ENCODE results near the gene MAN1B1.
A peak's percentile ranks its signal among the peaks of the same experiment; 100 is the strongest.
"Not testable (repeated sequence)": the region's sequence is repeated elsewhere in the genome, so short reads cannot be mapped to it uniquely, and the experiment has no call there.

The MAN1B1 gene

DNA sequence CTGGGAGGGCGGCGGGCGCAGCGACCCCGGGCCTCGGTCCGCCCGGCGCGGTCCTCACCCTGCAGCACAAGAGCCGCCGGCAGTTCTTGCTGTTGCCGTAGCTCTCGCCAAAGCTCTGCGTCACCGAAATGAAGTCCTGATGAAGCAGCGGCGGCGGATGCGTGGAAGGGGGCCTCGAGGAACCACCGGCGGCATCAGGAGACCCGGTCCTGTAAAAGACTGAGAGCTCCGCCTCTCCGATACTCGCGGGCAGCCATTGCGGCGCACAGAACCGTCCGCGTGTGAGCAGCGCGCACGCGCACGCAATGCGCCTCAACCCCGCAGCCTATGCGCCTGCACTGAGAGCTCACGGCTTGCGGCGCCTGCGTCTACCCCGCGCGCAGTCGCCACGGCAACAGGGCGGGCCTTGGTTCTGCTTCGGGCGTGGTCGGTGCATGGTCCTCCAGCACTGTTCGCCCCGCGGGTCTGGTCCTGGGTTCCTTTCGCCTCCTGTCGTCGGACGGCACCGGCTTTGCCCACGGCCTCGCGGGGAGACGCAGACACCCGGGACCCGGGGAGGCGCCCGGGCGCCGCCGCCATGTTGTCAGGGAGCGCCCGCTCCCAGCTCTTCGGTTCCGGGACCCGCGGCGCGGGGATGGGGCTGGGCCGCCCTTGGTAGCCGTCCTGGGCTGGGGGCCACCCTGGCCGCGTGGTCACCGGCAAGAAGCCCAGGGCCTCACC, 42.8 kb downstream of the MAN1B1 start:
- peak; percentile 43 for DNase-seq

DNA sequence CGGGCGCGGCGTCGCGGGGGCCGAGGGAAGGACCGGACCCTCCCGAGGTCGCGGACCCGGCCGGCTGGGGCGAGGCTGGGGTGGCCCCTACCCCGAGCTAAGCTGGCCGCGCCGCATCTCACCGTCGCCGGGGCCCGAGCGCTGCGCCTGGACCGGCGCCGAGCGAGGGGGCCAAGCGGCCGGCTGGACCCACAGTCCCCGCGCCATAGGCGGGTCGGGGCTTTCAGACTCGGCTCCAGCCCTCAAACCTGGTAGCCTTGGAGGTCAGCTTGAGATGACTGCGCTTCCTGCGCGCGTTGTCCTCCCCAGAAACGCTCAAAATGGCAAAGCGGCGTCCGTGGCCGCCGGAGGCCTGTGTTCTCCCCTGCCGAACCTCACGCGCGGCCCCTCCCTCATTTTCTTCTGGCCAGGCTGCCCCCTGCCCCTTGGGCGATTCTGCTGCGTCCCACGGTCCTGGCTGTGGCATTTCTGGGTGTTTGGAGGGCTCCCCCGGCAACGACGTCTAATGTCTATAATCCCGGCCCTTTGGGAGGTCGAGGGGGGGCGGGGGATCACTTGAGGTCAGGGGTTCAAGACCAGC, 43.5 kb downstream of the MAN1B1 start:
- no peak for DNase-seq

- DNase-seq = no peak
Observed at GRCh38 chr9:137134191-137134590, 47.4 kb downstream of the MAN1B1 start.

DNA sequence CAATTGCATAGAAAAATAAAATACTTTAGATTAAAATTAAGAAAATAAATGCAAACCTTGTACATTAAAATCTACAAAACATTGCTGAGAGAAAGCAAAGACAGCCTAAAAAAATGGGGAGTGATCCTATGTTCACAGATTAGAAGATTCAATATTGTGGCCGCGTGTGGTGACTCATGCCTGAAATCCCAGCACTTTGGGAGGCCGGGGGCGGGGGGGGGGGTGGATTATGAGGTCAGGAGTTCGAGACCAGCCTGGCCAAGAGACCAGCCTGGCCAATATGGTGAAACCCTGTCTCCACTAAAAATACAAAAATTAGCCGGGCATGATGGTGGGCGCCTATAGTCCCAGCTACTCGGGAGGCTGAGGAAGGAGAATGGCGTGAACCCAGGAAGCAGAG, 48.4 kb downstream of the MAN1B1 start:
- DNase-seq = not testable (repeated sequence)

DNA sequence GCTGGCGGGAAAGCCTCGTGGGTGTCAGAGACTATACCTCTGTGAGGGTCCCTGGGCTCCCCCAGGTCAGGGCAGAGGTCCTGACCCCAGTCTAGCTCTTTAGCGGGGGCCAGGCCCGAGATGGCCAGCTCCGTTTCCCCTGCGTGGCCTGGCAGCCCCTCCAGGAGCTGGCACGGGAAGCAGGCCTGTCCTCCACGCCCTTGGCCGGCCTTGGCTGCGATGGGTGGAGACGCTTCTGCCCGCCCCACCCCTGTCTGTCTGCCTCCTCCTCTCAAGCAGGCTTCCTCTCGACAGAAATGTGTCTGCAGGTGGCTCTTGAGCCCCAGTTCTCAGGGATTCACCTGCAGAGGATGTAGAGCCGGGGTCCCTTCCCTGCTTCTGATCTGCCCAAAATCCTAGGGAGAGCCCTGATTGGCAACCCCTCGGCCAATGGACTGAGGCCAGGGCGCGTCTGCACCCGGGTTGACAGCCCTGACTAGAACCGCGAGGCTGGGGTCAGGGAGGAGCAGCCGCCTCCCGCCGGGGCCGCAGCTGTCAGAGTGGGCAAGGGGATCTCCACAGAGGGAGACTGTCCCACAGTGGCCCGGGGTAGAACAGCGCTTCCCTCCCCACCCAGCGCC, 49.6 kb downstream of the MAN1B1 start:
- DNase-seq = no peak

DNA sequence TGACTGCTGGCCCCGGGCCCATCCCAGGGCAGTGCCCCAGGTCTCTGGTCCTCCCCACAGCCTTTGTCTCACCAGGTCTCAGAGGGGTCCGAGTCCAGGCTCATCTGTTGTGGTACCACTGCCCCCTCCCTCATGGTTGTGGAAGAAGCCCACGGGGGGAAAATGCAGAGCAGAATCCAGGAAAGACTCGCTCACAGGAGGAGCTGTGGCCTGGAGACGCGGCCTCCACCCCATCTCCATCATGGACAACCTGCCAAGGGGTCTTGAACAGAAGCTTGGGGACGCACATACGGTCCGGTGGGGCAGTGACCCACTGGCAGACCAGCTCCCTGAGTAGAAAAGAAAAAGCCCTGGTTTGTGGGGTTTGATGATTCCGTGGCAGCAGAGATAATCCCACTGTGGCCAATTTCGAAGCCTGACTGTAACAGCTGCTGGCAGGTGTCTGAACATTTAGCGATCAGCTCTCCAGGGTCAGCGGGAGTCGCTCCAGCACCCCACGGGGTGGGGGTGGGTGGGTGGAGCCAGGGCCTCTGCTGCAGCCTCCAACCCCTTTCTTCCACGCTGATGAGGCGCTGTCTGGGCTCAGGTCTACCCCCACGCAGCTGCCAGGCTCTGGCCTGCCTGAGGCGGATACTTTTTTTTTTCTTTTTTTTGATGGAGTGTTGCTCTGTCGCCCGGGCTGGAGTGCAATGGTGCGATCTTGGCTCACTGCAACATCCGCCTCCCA, 50.3 kb downstream of the MAN1B1 start:
- no peak for DNase-seq

GRCh38 chr9:137138058-137138721, 51.4 kb downstream of the MAN1B1 start:
- DNase-seq = no peak

GRCh38 chr9:137138722-137139467, 52.1 kb downstream of the MAN1B1 start, which contains the start of gene GRIN1:
TSS of gene GRIN1 (plus strand) at chr9:137139154. CDS start at chr9:137139487, 333 bp downstream.
- no peak for DNase-seq

DNA sequence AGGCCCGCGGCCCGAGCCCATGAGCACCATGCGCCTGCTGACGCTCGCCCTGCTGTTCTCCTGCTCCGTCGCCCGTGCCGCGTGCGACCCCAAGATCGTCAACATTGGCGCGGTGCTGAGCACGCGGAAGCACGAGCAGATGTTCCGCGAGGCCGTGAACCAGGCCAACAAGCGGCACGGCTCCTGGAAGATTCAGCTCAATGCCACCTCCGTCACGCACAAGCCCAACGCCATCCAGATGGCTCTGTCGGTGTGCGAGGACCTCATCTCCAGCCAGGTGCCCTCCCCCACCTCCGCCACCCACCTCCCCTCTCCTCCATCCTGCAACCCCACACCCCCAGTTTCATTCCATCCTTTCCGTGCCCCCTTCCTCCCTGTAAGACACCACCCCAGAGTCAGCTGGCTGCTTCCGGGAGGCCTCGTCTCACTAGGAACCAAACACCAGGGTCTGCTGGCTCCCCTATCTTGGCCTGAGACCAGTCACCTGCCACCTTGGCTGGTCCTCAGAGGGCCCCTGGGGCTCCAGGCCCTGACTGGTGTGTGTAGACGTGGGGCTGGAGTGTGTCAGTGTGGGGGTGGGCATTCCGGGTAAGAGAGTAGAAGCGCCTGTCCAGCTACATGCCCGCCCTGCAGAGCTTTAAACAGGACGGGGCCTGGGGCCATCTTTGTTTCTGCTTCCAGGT, 52.8 kb downstream of the MAN1B1 start:
- DNase-seq = no peak

DNA sequence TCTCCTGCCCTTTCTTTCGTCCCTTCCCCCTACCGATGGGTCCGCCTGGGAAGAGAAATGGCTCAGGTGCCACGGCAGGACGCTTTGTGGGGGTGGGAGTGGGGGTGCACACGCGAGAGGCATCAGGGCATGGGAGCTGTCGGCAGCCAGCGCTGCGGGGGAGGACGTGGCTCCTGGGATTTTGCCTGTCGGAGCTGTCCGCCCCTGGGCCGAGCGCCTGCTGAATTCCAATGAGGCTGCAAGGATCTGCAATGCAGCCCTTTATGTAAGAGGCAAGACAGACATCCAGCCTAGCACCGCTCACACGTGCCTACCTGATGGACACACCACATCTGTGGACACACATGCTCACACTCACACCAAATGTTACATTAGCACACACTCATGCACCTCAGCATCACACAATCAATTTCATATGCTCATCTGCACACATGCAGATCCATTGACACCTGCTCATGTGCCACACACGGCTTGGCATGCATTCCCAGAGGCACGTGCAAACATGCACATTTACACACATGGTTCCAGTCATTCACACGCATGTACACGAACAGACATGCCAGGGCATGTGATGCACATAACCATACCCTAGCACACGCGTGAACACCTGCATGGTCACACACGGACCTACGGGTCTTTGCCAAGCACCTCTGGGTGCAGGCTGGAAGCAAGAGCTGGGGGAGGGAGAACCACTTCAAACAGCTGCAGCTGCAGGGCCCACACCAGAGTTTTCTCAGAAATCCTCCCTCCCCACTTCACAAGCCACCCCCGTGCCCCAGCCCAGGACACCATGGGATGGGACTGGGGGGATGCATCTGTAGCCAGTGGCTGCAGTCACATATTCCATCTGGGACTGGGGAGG, 53.6 kb downstream of the MAN1B1 start:
- no peak for DNase-seq

DNA sequence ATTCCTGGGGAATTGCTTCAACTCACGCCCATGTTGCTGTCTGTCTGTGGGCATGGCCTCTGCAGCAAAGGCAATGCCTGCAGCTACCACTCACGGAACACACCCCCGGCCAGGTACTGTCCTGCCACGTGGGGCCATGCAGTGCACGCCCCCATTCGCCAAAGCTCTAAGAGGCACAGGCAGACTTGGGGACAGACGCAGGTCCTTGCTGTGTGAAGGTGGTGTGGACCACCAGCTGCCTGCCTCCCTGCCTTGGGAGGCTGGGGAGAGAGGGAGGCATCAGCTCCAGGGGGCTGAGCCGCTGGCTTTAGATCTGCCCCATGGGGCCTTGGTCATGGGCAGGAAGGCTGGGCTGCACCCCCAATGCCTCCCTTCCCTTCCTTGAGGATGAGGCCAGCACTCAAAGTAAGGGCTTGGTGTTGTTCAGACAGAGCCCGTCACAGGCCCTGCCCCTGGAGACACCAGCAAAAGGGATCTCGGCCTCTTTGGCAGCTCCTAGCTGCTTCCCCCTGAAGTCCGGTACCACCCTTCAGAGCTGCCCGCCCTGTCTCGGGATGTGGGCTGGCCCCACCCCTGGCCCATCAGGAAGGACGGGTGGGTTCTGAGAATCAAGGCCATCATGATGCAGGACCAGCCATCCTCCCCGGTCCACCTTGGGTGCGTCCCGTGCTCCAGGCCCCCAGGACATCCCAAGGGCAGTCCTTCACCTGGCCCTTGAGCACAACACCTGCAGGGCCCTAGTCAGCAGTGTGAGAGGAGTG, 54.4 kb downstream of the MAN1B1 start:
- no peak for DNase-seq

DNA sequence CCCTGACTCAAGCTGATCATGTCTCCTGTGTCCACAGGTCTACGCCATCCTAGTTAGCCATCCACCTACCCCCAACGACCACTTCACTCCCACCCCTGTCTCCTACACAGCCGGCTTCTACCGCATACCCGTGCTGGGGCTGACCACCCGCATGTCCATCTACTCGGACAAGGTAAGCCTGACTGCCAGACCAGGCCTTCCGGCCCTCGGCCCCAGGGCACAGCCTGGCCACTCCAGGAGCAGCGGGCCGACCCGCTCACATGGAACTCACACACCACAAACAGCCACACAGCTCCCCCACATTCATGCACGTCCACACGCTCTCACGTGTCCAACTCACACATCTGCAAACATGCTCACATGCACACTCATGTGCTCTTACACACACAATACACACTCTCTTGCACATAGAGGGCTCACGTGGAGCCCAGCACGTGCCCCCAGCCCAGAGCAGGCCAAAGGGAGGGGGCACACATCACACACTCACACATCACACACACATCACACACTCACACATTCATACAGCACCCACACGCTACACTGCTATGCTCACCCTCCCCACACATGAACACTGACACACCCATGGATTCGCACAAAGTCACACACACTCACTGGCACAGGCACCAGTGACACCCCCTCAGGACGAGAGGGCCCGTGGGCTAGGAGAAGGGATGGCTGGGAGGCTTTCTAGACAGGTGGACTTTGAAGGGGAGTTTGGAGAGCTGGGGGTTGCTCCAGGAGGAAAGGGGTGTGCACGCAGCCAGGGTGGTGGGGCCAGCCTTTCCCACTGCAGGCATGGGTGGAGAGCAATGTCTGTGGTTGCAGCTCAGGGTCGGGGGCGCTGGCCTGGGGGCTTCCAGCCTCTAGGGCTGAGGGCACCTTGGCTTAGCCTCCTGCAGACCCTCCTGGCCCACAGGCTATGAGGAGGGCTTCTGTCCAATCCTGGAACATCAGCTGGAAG, 55.5 kb downstream of the MAN1B1 start:
- no peak for DNase-seq

DNA sequence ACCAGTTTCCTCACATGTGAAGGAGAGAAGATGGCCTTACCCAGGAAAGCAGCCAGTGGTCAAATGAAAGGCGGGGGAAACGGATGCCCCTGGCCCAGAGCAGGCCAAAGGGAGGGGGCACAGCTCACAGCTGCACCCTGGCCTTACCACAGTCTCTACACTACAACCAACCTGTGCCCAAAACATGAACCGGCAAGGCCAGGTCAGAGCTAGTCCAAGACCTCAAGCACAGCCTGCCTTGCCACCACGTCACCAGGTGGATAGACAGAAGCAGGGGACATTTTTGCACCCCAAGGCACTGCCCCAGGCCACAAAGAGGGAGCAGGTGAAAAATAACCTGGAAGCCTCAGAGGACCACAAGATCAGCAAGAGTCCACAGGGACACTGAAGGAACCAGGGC, 56.7 kb downstream of the MAN1B1 start:
- DNase-seq = no peak

GRCh38 chr9:137145731-137146526, 59.1 kb downstream of the MAN1B1 start:
- no peak for DNase-seq

DNA sequence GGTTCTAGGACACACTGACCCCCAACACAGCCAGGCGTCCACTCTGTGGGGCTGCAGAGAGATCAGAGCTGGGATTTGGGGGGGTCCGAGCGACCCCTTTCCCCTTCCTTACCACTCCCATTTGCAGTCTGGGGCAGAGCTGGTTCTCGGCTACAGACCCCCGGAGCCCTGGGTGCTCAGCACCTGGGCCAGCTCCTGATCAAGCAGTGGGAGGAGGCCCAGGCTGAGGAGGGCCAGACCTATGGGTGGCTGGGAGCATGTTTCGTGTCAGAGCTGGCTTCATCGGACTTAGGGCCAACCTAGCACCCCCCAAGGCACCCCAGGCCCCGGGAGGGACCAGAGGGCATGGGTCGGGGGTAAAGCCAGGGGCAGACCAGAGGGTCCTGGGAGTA, 59.7 kb downstream of the MAN1B1 start:
- no peak for DNase-seq

- DNase-seq = no peak
Observed at GRCh38 chr9:137147091-137147792, 60.5 kb downstream of the MAN1B1 start.

DNA sequence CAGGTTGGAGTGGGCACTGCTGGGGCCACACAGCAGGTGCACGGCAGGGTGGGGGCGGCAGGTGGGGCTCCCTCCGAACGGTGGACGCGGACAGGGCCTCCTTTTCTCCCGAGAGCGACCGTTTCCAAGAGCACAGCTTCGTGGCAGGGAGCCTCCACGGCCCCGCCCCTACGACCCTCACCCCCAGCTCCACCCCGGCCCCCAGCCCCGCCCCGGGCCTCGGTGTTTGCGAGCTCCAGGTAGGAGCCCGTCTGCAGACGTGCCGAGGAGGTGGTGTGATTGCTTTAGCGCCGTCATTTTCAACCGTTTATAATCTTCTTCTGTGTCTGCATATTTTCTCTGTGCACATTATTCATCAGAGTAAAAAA, 61.0 kb downstream of the MAN1B1 start:
- no peak for DNase-seq
